Anterior cingulate cortex (tissue), 58 donors: Measurements from ENCODE around the gene RBM34.
"Not testable (repeated sequence)": the region's sequence is repeated elsewhere in the genome, so short reads cannot be mapped to it uniquely, and the experiment has no call there.

Experiments used
- DNase-seq, 58 donors: peaks; one replicate each; lab custom pipeline; 2025; lab: John Stamatoyannopoulos, UW

Gene RBM34

GRCh38 chr1:235093696-235094592, 67.1 kb downstream of the RBM34 start:
- peak in 53 of 58 donors; percentile 17 to 81 (median 50) for DNase-seq

GRCh38 chr1:235093013-235093695, 67.9 kb downstream of the RBM34 start:
- peak in 42 of 58 donors; percentile 13 to 75 (median 36) for DNase-seq

- DNase-seq, result not testable (repeated sequence)
These were observed 68.6 kb downstream of the RBM34 start for GRCh38 chr1:235092415-235092814.

GRCh38 chr1:235092045-235092406, 69.0 kb downstream of the RBM34 start:
- DNase-seq, result not testable (repeated sequence)

- not testable (repeated sequence) for DNase-seq
These were observed 69.6 kb downstream of the RBM34 start for GRCh38 chr1:235091319-235092044.

GRCh38 chr1:235090406-235091069, 70.5 kb downstream of the RBM34 start:
- DNase-seq, result peak in 2 of 58 donors; percentile 8 to 25

- DNase-seq, result no peak
These were observed 72.1 kb downstream of the RBM34 start for GRCh38 chr1:235088907-235089306.

- DNase-seq, result no peak
These were observed 72.6 kb downstream of the RBM34 start for GRCh38 chr1:235088430-235088829.

GRCh38 chr1:235087906-235088305, 73.1 kb downstream of the RBM34 start:
- DNase-seq, result no peak

- DNase-seq, result not testable (repeated sequence)
These were observed 75.5 kb downstream of the RBM34 start for GRCh38 chr1:235085411-235086117.
